Measurements from ENCODE around the gene VPS18.

VPS18 gene

GRCh38 chr15:40925863-40926658 lies 31.8 kb downstream of the VPS18 start:
- peak; percentile 66 for DNase-seq
- peak overlapping the region; percentile 6; the same call in 1 of the 2 replicates for H3K4me3 ChIP-seq (ENCODE audit: low read depth, low read length)
- peak overlapping the region; percentile 89 for H3K27ac ChIP-seq
- H3K36me3 ChIP-seq, result no peaks in the 10 kb centered on the region
- TF ChIP-seq CTCF (IDR thresholded peaks at IDR 0.05; ENCODE audit: low read depth, low read length), result no peak
- H3K27me3 ChIP-seq (ENCODE audit: insufficient read depth, low read depth, severe bottlenecking), result no peaks in the 10 kb centered on the region
- H3K9me3 ChIP-seq (ENCODE audit: severe bottlenecking), result no peaks in the 10 kb centered on the region

GRCh38 chr15:40926659-40927494 lies 32.6 kb downstream of the VPS18 start:
- Histone ChIP-seq H3K27me3 (ENCODE audit: insufficient read depth, low read depth, severe bottlenecking) (no peaks in the 10 kb centered on the region), H3K27ac (peak overlapping the region; percentile 89), H3K4me3 (ENCODE audit: low read depth, low read length) (peak overlapping the region; percentile 78), H3K36me3 (peaks cover under 1% of the 10 kb centered on the region; the same call in 1 of the 2 replicates), H3K9me3 (ENCODE audit: severe bottlenecking) (no peaks in the 10 kb centered on the region)
- no peak for DNase-seq
- TF ChIP-seq CTCF (IDR thresholded peaks at IDR 0.05; ENCODE audit: low read depth, low read length), result no peak

DNA sequence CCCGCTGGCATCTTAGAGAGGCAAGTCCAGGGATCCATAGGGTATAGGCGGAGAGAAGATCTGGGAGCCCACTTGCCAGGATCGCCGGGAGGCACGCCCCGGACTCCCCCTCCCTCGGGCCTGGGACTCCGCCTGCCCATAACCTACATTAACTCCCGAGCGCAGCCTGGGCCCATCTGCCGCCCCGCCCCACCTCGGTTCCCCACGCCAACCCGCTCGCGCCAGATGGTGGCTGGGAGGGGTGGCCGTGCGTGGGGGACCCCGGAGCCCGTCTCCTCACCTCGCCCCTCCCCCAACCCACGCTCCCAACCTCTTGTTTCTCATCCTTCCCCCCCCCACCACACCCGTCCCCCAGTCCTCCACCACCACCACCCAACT lies 33.2 kb downstream of the VPS18 start:
- H3K27me3 ChIP-seq (ENCODE audit: insufficient read depth, low read depth, severe bottlenecking), result no peaks in the 10 kb centered on the region
- no peaks in the 10 kb centered on the region for H3K9me3 ChIP-seq (ENCODE audit: severe bottlenecking)
- peaks cover 4% of the 10 kb centered on the region; the same call in 1 of the 2 replicates for H3K36me3 ChIP-seq
- peak overlapping the region; percentile 89 for H3K27ac ChIP-seq
- H3K4me3 ChIP-seq (ENCODE audit: low read depth, low read length), result peak overlapping the region; percentile 78
- peak; percentile 82 for DNase-seq
- no peak for TF ChIP-seq CTCF (IDR thresholded peaks at IDR 0.05; ENCODE audit: low read depth, low read length)

- no peaks in the 10 kb centered on the region for H3K27me3 ChIP-seq (ENCODE audit: insufficient read depth, low read depth, severe bottlenecking)
- H3K36me3 ChIP-seq, result peaks cover 4% of the 10 kb centered on the region; the same call in 1 of the 2 replicates
- TF ChIP-seq CTCF (IDR thresholded peaks at IDR 0.05; ENCODE audit: low read depth, low read length), result no peak
- DNase-seq, result peak; percentile 81
- no peaks in the 10 kb centered on the region for H3K9me3 ChIP-seq (ENCODE audit: severe bottlenecking)
- H3K27ac ChIP-seq, result peak overlapping the region; percentile 89
- H3K4me3 ChIP-seq (ENCODE audit: low read depth, low read length), result peak overlapping the region; percentile 78
These were observed 33.9 kb downstream of the VPS18 start for GRCh38 chr15:40927873-40928806.

Data from WERI-Rb-1 (cell line).